Measurements from ENCODE around the gene OOEP.

OOEP gene

GRCh38 chr6:73349311-73349710 is 20.4 kb downstream of the OOEP start (continued):
- no peak for TF ChIP-seq ZNF133 (tag by site-specific recombination; IDR thresholded peaks at IDR 0.05)

GRCh38 chr6:73348550-73349204 is 21.0 kb downstream of the OOEP start:
- ChIA-PET CTCF (interaction anchor here (0.7 to 1.4 kb wide), 2 partner anchors 8 to 373 kb away, joined by 3 to 4 read pairs; no protein-coding TSS in a partner anchor), POLR2A (no interaction called here)
- no peak for TF ChIP-seq ZBTB7A (tag by site-specific recombination; IDR thresholded peaks at IDR 0.05; ENCODE audit: low read depth)
- no peak overlapping the region for H3K4me3 ChIP-seq (ENCODE audit: low read depth, low read length)
- H3K4me1 ChIP-seq (ENCODE audit: control insufficient read depth, insufficient read depth, low read length), result no peaks in the 10 kb centered on the region
- no peaks in the 10 kb centered on the region for H3K36me3 ChIP-seq (ENCODE audit: control insufficient read depth in 2 of 2, insufficient read depth in 1 of 2, low read length in 2 of 2)
- H3K9me3 ChIP-seq (ENCODE audit: control insufficient read depth, insufficient read depth, low read depth, low read length), result no peaks in the 10 kb centered on the region
- H3K27ac ChIP-seq (ENCODE audit: extremely low read depth, low read depth, low read length), result no peak overlapping the region

- ChIA-PET POLR2A (no interaction called here), CTCF (interaction anchor here (0.7 to 1.4 kb wide), 4 partner anchors 16 to 310 kb away, joined by 3 to 6 read pairs (median 5); partner anchors contain the start of gene SLC17A5)
- Histone ChIP-seq H3K4me1 (ENCODE audit: control insufficient read depth, insufficient read depth, low read length) (no peaks in the 10 kb centered on the region), H3K27ac (ENCODE audit: extremely low read depth, low read depth, low read length) (no peak overlapping the region), H3K4me3 (ENCODE audit: low read depth, low read length) (no peak overlapping the region), H3K36me3 (ENCODE audit: control insufficient read depth in 2 of 2, insufficient read depth in 1 of 2, low read length in 2 of 2) (no peaks in the 10 kb centered on the region), H3K9me3 (ENCODE audit: control insufficient read depth, insufficient read depth, low read depth, low read length) (no peaks in the 10 kb centered on the region)
- TF ChIP-seq ZFP37 (tag by site-specific recombination; IDR thresholded peaks at IDR 0.05) (no peak), PBX3 (CRISPR knock-in tag; IDR thresholded peaks at IDR 0.05) (no peak), PRDM10 (tag by site-specific recombination; IDR thresholded peaks at IDR 0.05) (peak; percentile 80)
These were observed 26.5 kb downstream of the OOEP start for GRCh38 chr6:73343164-73343563.

- Histone ChIP-seq H3K4me1 (ENCODE audit: control insufficient read depth, insufficient read depth, low read length) (no peaks in the 10 kb centered on the region), H3K4me3 (ENCODE audit: low read depth, low read length) (no peak overlapping the region), H3K27ac (ENCODE audit: extremely low read depth, low read depth, low read length) (no peak overlapping the region), H3K36me3 (ENCODE audit: control insufficient read depth in 2 of 2, insufficient read depth in 1 of 2, low read length in 2 of 2) (no peaks in the 10 kb centered on the region), H3K9me3 (ENCODE audit: control insufficient read depth, insufficient read depth, low read depth, low read length) (no peaks in the 10 kb centered on the region)
- no peak for TF ChIP-seq ZNF621 (tag by site-specific recombination; IDR thresholded peaks at IDR 0.05)
- TF ChIP-seq ZNF776 (tag by site-specific recombination; IDR thresholded peaks at IDR 0.05; ENCODE audit: borderline replicate concordance), result no peak
- no peak for TF ChIP-seq ZNF518A (tag by site-specific recombination; conservative IDR thresholded peaks at IDR 0.05; ENCODE audit: low read depth)
- ChIA-PET POLR2A (no interaction called here), CTCF (interaction anchor here (1.0 kb wide), 1 partner anchor 15 kb away, joined by 6 read pairs; no protein-coding TSS in a partner anchor)
These were observed 27.5 kb downstream of the OOEP start for GRCh38 chr6:73342174-73342573.
